Measurements from ENCODE around the gene PACS1.

Gene PACS1

DNA sequence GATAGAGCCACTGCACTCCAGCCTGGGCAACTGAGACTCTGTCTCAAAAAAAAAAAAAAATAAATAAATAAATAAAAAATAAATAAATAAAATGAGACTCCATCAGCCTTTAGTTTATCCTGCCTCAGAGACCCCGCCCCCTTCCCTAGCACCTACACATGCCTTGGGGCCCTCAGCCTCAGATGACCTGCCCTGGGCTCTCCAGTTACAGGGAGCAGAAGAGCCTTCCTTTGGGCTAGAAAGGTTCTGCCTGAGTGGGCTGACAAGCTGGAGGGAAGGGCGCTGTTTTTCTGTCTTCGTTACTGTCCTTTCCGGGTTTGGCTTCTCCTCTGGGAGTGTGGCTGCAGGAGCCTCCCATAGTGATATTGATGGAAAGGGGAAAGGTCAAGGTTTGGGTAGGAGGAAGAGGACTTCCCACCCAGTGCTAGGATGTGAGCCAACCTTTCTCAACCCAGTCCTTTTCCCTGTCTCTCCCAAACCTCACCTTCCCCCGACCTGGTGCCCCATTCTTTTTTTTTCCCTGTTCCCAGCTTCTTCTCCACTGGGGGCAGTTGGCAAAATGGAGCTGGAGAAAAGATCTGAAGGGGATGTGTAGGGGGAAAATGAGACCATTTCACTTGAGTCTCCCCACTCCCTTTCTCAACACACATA lies 19.4 kb upstream of the PACS1 start:
- no peak for DNase-seq (ENCODE audit: low spot score)
- ChIA-PET POLR2A (ENCODE audit: low non-redundant PET) (no interaction called here), CTCF (interaction anchor here (0.6 kb wide), 2 partner anchors 59 to 341 kb away, joined by 3 read pairs; no protein-coding TSS in a partner anchor)
- no peak for TF ChIP-seq CTCF (conservative IDR thresholded peaks at IDR 0.05; ENCODE audit: low read depth)
- peak overlapping the region; percentile 92 for H3K27ac ChIP-seq

GRCh38 chr11:66051371-66051765 lies 18.7 kb upstream of the PACS1 start:
- no peak for DNase-seq (ENCODE audit: low spot score)
- TF ChIP-seq CTCF (conservative IDR thresholded peaks at IDR 0.05; ENCODE audit: low read depth), result no peak
- CTCF ChIA-PET, result interaction anchor here (0.6 to 4.1 kb wide), 2 partner anchors 16 to 342 kb away, joined by 3 to 32 read pairs; no protein-coding TSS in a partner anchor
- peak overlapping the region; percentile 92 for H3K27ac ChIP-seq
- POLR2A ChIA-PET (ENCODE audit: low non-redundant PET), result interaction anchor here (0.6 kb wide), 1 partner anchor 44 kb away, joined by 9 read pairs; no protein-coding TSS in a partner anchor

GRCh38 chr11:66051766-66052663 lies 18.1 kb upstream of the PACS1 start, which contains the start of gene SF3B2:
Gene SF3B2, plus strand, starts transcription at chr11:66052364. Its CDS starts 21 bp downstream, at chr11:66052385.
- POLR2A ChIA-PET (ENCODE audit: low non-redundant PET), result interaction anchor here (0.5 to 1.1 kb wide), 6 partner anchors 11 to 790 kb away, joined by 3 to 13 read pairs (median 5); partner anchors contain the start of gene POLA2
- CTCF ChIA-PET, result interaction anchor here (0.7 to 4.1 kb wide), 3 partner anchors 16 to 158 kb away, joined by 3 to 32 read pairs (median 5); no protein-coding TSS in a partner anchor
- no peak for TF ChIP-seq CTCF (conservative IDR thresholded peaks at IDR 0.05; ENCODE audit: low read depth)
- peak within 1 kb of the TSS; percentile 92 for H3K27ac ChIP-seq
- peak; percentile 94 for DNase-seq (ENCODE audit: low spot score)

DNA sequence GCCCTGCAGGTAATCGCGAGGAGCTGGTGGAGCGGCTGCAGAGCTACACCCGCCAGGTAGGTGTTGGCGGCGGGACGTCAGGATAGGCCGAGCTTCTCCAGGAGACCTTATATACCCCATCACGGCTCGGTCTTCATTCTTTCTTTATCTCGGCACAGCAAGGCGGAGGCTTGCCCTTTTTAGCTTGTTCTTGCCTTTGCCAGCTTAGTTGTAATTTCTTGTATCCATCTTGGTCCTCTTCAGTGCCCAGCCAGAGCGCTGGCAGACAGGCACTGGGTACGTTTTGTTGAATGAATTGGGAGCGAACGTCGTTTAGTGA lies 17.4 kb upstream of the PACS1 start:
- DNase-seq (ENCODE audit: low spot score), result no peak
- POLR2A ChIA-PET (ENCODE audit: low non-redundant PET), result interaction anchor here (0.8 to 1.1 kb wide), 3 partner anchors 10 to 38 kb away, joined by 4 to 13 read pairs (median 5); no protein-coding TSS in a partner anchor
- CTCF ChIA-PET, result interaction anchor here (0.7 to 4.1 kb wide), 3 partner anchors 15 to 159 kb away, joined by 3 to 32 read pairs (median 5); no protein-coding TSS in a partner anchor
- H3K27ac ChIP-seq, result peak overlapping the region; percentile 92
- TF ChIP-seq CTCF (conservative IDR thresholded peaks at IDR 0.05; ENCODE audit: low read depth), result no peak

DNA sequence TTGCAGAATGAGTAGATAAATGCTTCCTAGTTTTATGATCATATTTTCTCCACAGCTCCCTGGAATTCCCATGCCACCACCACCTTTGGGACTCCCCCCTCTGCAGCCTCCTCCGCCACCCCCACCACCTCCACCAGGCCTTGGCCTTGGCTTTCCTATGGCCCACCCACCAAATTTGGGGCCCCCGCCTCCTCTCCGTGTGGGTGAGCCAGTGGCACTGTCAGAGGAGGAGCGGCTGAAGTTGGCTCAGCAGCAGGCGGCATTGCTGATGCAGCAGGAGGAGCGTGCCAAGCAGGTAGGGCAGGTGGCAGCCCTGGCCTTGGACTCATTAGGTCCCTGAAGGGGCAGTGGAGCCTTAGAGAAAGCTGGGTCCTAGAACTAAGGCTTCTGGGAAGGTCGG lies 15.1 kb upstream of the PACS1 start:
- ChIA-PET POLR2A (ENCODE audit: low non-redundant PET) (no interaction called here), CTCF (interaction anchor here (0.6 to 4.1 kb wide), 3 partner anchors 13 to 333 kb away, joined by 3 to 32 read pairs (median 3); no protein-coding TSS in a partner anchor)
- no peak for TF ChIP-seq CTCF (conservative IDR thresholded peaks at IDR 0.05; ENCODE audit: low read depth)
- H3K27ac ChIP-seq, result no peak overlapping the region
- no peak for DNase-seq (ENCODE audit: low spot score)

GRCh38 chr11:66056501-66056900 lies 13.6 kb upstream of the PACS1 start:
- H3K27ac ChIP-seq, result no peak overlapping the region
- DNase-seq (ENCODE audit: low spot score), result no peak
- no peak for TF ChIP-seq CTCF (conservative IDR thresholded peaks at IDR 0.05; ENCODE audit: low read depth)
- ChIA-PET CTCF (interaction anchor here (0.6 to 0.7 kb wide), 3 partner anchors 11 to 330 kb away, joined by 3 read pairs; no protein-coding TSS in a partner anchor), POLR2A (ENCODE audit: low non-redundant PET) (interaction anchor here (0.7 kb wide), 1 partner anchor 20 kb away, joined by 7 read pairs; no protein-coding TSS in a partner anchor)
